ENCODE measurements around the gene SAA4.
"Not testable (repeated sequence)": the region's sequence is repeated elsewhere in the genome, so short reads cannot be mapped to it uniquely, and the experiment has no call there.

SAA4 gene

DNA sequence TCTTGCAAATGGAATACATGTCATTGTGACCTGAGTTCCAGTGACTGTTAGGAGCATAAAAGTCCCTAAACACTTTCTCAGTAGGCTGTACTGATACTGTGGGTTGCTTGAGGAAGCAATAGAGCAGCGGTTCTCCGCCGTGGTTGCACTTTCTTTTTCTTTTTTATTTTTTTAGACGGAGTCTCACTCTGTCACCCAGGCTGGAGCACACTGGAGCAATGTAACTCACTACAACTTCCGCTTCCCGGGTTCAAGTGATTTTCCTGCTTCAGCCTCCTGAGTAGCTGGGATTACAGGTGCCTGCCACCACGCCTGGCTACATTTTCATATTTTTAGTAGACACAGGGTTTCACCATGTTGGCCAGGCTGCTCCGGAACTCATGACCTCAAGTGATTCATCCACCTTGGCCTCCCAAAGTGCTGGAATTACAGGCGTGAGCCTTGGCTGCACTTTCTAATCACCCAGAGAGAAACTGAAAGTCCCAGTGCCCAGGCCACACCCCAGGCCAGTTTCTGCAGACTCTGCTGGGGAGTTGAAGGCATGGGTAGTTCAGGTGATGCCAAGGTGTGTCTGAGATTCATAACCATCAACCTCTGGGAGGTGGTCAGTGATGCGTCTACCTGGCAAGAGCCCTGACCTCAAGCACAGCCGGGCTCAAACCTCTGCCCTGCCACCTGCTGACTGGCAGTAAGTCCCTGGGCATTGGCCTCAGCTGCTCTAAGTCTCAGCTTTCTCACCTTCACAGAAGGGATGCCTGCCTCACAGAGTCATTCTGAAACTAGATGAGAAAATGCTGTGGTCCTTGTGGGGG lies 10.0 kb upstream of the SAA4 start:
- DNase-seq (ENCODE audit: low read depth), result not testable (repeated sequence)

DNA sequence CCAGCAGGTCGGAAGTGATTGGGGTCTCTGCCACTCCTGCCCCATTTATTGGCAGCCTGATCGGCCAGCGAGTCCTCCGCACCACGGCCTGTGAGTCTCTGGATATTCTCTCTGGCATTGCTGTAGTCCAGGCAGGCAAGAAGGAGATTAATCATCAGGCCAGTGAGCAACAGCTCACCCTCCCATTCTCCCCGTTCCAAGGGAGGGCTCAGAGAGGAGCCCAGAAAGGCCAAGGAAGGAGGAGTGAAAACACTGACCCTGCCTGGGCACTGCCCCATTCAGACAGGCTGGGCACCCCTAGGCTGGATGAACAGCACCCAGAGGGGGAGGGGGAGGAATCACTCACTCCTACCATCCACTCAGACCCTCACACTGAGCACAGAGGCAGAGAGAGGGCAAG lies 8.8 kb upstream of the SAA4 start:
- DNase-seq (ENCODE audit: low read depth), result no peak

- peak; percentile 31 for DNase-seq (ENCODE audit: low read depth)
Measured at GRCh38 chr11:18243783-18244362, 7.3 kb upstream of the SAA4 start.

DNA sequence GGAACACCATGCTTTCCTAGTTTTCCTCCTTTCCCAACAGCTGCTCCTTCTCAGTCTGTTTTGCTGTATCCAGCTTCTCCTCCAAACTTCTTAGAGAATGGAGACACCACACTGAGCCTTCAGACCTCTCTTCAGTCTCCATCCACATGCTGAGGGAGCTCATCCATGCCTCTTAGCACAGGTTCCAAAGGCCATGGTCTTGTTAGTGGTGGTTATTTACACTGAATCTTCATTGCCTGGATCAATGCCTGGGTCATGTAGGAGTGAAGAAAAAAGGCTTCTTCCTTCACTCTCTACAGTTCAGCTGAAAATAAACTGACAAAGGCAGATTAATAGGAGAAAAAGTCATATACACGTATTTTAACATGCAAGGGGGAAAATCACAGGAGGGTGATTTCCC lies 3.1 kb upstream of the SAA4 start:
- no peak for DNase-seq (ENCODE audit: low read depth)

- DNase-seq (ENCODE audit: low read depth), result no peak
Measured at GRCh38 chr11:18235394-18236334, 938 bp downstream of the SAA4 start.

- no peak for DNase-seq (ENCODE audit: low read depth)
Measured at GRCh38 chr11:18233912-18234311, 2.7 kb downstream of the SAA4 start.

GRCh38 chr11:18230859-18231258 lies 5.7 kb downstream of the SAA4 start:
- no peak for DNase-seq (ENCODE audit: low read depth)

DNA sequence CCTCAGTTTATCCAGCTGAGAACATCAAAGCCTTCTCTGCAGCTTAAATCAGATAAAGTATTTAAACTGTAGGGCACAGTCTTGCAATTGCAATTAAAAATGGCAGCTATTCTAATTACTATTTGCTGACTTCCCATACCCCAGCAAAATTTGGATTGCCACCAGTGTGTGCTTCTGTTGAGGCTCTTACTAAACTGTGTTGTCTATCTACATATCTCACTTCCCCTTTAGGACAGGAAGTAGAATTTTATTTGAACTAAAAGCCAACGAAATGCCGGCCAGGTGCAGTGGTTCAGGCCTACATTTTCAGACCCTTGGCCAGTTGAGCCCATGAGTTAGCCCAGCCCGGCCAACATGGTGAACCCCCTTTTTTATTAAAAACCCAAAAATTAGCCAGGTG lies 7.1 kb downstream of the SAA4 start:
- DNase-seq (ENCODE audit: low read depth), result no peak

DNA sequence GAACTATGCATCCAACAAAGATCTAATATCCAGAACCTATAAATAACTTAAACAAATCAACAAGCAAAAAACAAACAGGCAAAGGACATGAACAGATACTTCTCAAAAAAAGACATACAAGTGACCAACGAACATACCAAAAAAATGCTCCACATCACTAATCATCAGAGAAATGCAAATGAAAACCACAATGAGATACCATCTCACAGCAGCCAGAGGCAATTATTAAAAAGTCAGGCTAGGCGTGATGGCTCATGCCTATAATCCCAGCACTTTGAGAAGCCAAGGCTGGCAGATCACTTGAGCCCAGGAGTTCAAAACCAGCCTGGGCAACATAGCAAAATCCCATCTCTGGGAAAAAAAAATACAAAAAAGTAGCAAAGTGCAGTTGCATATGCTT lies 10.7 kb downstream of the SAA4 start:
- DNase-seq (ENCODE audit: low read depth), result no peak

DNA sequence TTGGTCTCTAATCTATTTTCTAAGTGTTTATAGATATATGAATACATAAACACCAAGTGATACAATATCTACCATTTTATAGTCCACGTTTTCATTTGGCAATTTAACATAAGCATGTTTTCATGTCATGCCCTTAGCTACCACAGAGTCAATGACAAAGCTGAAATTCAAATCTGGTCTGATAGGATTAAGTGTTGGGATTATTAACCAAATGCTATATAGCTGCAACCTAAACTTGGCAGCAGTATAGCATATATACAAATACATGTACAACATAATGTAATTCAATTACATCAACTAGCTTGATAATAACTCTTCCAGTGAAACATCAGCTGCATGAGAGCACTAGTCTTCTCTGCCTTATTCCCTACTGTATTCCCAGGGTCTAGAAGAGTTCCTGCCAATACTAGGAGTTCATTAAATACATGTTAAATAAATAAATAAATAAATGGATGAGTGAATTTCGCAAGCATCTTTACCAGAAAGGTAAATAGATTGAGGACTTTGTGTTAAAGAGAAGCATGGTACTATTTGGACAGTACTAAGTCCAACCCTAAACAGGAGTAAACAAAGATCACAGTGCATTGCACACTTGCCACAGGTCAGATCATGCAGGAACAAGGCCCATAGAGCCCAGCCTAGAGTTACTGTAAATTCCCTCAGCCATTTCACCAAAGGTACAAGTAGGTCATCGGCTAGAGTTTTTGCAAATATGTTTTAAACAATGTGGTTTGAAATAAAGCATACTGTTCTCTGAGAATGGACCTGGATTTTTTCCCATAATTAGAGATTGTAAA lies 12.8 kb downstream of the SAA4 start:
- DNase-seq (ENCODE audit: low read depth), result no peak

DNA sequence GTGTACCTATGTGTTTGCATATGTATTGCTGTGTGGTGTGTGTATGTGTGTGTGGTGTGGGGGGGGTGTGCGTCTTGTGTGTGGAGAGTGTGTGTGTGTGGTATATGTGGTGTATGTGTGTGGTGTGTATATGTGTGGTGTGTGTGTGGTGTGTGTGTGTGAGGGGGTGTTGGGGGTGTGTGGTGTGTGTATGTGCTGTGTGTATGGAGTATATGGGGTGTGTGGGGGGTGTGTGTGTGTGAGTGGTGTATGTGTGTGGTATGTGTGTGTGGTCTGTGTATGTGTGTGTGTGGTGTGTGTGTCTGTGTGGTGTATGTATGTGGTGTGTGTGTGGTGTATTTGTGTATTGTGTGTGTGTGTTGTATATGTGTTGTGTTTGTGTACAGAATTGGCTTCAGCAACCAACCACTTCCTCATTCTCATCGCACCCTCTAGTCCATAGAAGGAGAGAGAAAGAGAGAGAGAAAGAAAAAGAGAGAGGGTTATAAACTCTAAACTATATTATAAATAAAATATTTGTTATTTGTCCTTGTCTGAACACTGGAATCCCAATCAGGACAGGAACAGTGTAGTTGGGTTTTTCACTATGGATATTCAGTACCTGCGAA lies 13.7 kb downstream of the SAA4 start:
- no peak for DNase-seq (ENCODE audit: low read depth)

GRCh38 chr11:18221274-18221876 lies 15.2 kb downstream of the SAA4 start:
- no peak for DNase-seq (ENCODE audit: low read depth)

- DNase-seq (ENCODE audit: low read depth), result no peak
Measured at GRCh38 chr11:18209058-18209457, 27.5 kb downstream of the SAA4 start.

GRCh38 chr11:18204771-18205170 lies 31.8 kb downstream of the SAA4 start:
- no peak for DNase-seq (ENCODE audit: low read depth)

DNA sequence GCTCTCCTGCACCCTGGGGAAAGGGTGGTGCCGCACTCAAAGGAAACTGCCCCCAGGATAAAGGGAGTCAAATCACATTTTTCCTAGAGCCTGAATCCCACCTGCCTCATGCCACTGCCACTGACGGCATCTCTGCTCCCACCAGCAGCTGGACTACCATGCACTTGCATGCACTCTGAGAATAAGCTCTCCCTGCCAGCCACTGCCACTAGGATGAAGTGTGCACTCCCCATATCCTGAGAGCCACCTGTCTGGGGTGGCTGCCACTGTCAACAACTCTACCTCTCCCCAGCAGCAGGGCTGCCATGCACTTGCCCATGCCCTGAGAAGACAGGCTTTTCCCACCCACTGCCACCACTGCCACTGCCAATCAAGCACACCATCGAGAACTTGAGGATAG lies 32.4 kb downstream of the SAA4 start:
- no peak for DNase-seq (ENCODE audit: low read depth)

GRCh38 chr11:18203723-18204122 lies 32.9 kb downstream of the SAA4 start:
- no peak for DNase-seq (ENCODE audit: low read depth)

- DNase-seq (ENCODE audit: low read depth), result not testable (repeated sequence)
Measured at GRCh38 chr11:18197738-18198137, 38.9 kb downstream of the SAA4 start.

DNA sequence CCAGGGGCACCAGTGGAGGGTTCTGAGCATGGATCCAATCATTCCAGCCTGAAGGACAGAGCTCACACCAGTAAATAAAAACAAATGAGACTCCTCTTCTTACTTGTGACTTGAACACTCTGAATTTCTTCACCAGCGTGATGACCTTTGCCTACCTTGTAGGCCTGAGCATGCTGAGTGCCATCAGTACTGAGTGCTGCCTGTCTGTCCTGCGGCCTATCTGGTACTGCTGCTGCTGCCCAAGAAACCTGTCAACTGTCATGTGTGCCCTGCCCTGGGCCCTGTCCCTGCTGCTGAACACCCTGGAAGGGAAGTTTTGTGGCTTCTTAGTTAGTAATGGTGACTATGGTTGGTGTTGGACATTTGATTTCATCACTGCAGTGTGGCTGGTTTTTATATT lies 40.1 kb downstream of the SAA4 start:
- no peak for DNase-seq (ENCODE audit: low read depth)

GRCh38 chr11:18193010-18193409 lies 43.6 kb downstream of the SAA4 start:
- no peak for DNase-seq (ENCODE audit: low read depth)

- no peak for DNase-seq (ENCODE audit: low read depth)
Measured at GRCh38 chr11:18191376-18191775, 45.2 kb downstream of the SAA4 start.

All from activated T-helper 1 cell treated with Interleukin-2 at 50 U/mL for 16 hours (primary cell).